PFSK-1 (cell line): ENCODE measurements around the gene TMEM190.

Experiments used
- FOXP2 ChIP-seq: optimal IDR thresholded peaks from 2 replicates; pipeline ENCODE3; 2011; ENCODE audit warnings: borderline replicate concordance, control low read depth, inconsistent platforms; ENCODE audit not compliant: insufficient read depth; ENCODE audit errors: extremely low read length, extremely low read depth
- POLR2AphosphoS5 ChIP-seq: IDR thresholded peaks from 2 replicates; pipeline ENCODE4 v1.6.1; 2012; ENCODE audit warnings: low read depth, mild to moderate bottlenecking, control low read depth, low read length, moderate library complexity
- SIN3A ChIP-seq: IDR thresholded peaks from 2 replicates; pipeline ENCODE4 v1.6.1; 2012; ENCODE audit warnings: mild to moderate bottlenecking, low read length, moderate library complexity, borderline replicate concordance; ENCODE audit not compliant: insufficient read depth
- TAF1 ChIP-seq: IDR thresholded peaks from 2 replicates; pipeline ENCODE4 v1.6.1; 2012; ENCODE audit warnings: low read length, control low read depth, borderline replicate concordance; ENCODE audit not compliant: insufficient read depth
- TF ChIP-seq, protein P1 (sequence below), 2 experiments: IDR thresholded peaks; 2 replicates each; pipeline versions ENCODE4 v1.6.1 to v1.8.0; 2011 to 2012; ENCODE audit warnings: low read depth in 2 of 2, low read length in 2 of 2, control low read depth in 1 of 2, inconsistent platforms in 1 of 2, mild to moderate bottlenecking in 1 of 2, moderate library complexity in 1 of 2; ENCODE audit not compliant: insufficient read depth in 1 of 2

Gene TMEM190

DNA sequence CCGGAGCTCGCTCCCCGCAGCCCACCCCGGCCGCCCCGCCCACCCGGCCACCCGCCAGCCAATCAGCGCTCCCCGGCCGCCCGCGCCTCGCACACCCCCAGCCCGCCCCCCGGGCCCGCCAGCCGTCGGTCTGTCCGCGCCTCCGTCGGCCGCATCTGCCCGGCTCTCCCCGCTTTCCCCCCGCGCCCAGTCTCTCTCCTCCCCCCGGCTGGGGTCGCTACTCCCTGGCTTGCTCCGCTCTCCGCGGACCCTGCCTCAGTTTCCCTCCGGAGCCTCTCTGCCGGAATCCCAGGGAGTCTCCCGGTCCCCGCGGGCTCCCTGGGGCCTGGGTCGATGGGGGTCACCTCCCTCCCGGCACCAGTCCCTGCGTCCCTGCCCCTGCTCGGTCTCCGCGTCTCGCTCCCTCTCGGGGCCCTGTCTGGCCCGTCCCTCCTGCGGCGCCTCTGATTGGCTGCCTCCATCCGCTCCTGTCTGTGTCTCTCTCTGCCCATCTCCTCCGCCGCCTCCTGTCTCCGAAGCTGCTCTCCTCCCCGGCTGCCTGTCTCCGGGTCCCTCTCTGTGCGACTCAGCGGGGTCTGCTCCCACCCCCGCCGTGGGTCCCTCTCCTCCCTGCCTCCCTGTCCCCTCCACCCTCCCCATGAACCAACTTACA is 6.8 kb upstream of the TMEM190 start:
- TF ChIP-seq, protein P1, sequence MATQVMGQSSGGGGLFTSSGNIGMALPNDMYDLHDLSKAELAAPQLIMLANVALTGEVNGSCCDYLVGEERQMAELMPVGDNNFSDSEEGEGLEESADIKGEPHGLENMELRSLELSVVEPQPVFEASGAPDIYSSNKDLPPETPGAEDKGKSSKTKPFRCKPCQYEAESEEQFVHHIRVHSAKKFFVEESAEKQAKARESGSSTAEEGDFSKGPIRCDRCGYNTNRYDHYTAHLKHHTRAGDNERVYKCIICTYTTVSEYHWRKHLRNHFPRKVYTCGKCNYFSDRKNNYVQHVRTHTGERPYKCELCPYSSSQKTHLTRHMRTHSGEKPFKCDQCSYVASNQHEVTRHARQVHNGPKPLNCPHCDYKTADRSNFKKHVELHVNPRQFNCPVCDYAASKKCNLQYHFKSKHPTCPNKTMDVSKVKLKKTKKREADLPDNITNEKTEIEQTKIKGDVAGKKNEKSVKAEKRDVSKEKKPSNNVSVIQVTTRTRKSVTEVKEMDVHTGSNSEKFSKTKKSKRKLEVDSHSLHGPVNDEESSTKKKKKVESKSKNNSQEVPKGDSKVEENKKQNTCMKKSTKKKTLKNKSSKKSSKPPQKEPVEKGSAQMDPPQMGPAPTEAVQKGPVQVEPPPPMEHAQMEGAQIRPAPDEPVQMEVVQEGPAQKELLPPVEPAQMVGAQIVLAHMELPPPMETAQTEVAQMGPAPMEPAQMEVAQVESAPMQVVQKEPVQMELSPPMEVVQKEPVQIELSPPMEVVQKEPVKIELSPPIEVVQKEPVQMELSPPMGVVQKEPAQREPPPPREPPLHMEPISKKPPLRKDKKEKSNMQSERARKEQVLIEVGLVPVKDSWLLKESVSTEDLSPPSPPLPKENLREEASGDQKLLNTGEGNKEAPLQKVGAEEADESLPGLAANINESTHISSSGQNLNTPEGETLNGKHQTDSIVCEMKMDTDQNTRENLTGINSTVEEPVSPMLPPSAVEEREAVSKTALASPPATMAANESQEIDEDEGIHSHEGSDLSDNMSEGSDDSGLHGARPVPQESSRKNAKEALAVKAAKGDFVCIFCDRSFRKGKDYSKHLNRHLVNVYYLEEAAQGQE (IDR thresholded peaks at IDR 0.05; ENCODE audit: insufficient read depth in 1 of 2, low read depth in 2 of 2, low read length in 2 of 2) = no peak
- TF ChIP-seq TAF1 = no peak
- no peak for TF ChIP-seq POLR2AphosphoS5
- TF ChIP-seq SIN3A = no peak
- no peak for TF ChIP-seq FOXP2

DNA sequence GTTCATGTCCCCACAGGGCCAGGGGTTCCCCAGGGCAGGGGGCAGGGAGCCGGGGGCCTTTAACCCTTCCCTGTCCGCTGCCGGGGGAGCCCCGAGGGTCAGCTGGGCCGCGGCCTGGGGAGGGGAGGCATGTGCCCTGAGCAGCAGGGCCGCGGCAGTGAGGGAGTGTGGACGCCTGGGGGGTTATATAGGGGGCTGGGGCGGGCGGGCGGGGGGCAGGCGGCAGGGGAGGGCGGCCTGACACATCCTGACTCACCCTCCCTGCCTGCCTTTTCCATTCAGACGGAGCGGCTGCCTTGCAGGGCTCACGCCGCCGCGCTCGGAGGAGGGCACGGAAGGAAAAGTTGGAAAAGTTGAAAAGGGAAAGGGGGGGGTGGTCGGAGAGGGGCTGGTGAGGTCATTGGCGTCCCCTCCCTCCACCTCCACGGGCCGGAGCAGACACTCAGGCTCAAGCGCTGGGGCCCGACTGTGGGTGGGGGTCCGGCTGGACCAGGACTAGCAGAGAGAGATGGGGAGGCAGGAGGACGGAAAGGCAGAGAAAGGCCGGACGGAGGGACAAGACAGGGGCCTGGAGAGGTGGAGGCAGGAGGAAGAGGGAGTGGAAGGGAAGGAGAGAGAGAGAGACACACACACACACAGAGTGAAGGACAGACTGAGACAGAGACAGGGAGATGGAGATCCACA is 6.2 kb upstream of the TMEM190 start, which contains the start of gene IL11:
Gene IL11, minus strand, starts transcription at position 159 of the 684 bp plus-strand sequence. Its CDS starts 153 bp downstream, at position 6.
- TF ChIP-seq SIN3A (no peak), POLR2AphosphoS5 (peak; percentile 39; the same call in 1 of the 2 replicates)

DNA sequence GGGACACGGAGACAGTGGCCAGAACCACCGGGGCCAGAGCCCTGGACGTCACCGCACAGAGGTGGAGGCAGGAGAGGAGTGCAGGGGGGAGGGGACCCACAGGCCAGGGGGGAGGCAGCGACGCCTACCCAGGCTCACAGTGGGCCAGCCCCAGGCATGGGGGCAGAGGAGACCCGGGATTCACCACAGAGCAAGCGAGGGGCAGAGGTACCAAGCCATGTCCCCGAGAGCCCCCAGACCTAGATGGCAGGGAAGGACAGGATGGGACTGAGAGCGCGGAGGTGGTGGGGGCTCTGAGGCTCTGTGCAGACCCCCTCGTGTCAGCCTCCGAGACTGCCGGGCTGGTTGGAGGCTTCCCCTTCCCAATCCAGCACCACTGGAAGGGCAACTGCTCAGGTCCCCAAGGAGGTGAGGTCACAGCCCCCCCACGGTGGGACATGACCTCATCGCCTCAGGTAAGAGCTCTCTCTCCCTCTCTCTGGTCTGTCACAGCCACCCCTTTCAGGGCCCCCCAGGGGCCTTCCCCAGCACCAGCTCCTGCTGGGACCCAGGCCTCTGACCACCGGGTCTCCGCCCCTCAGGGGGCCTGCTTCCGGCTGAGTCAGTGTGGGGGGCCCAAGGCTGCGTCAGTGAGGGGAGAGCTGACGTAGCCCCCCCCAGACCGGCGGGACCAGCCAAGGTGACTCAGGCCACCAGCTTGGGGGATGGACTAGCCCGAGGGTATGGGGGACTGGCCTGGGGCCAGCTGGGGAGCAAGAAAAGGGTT is 4.1 kb upstream of the TMEM190 start:
- TF ChIP-seq POLR2AphosphoS5 (no peak), TAF1 (no peak), SIN3A (no peak), FOXP2 (no peak)
- TF ChIP-seq, protein P1 (IDR thresholded peaks at IDR 0.05; ENCODE audit: insufficient read depth in 1 of 2, low read depth in 2 of 2, low read length in 2 of 2) = no peak

DNA sequence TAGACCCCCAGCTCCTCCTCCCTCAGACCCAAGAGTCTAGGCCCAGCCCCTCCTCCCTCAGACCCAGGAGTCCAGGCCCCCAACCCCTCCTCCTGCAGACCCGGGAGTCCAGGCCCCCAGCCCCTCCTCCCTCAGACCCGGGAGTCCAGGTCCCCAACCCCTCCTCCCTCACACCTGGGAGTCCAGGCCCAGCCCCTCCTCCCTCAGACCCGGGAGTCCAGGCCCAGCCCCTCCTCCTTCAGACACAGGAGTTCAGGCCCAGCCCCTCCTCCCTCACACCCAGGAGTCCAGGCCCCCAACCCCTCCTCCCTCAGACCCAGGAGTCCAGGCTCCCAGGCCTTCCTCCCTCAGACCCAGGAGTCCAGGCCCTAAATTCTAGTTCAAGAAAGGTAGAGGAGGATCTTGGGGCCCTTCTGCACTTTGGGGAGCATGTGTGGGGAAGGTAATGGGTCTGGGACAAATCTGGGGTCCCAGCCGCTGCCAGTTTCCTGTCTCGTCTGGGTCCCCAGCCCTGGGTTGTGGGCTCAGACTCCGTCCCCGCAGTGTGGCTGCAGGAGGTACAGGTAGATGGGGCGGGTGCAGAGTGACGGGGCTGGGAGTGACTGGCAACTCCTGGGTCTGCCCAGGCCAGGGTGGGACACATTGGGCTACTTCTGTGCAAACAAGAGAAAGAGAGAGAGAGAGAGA is 3.2 kb upstream of the TMEM190 start:
- no peak for TF ChIP-seq SIN3A
- TF ChIP-seq TAF1 = no peak
- no peak for TF ChIP-seq FOXP2
- TF ChIP-seq, protein P1 (IDR thresholded peaks at IDR 0.05; ENCODE audit: insufficient read depth in 1 of 2, low read depth in 2 of 2, low read length in 2 of 2) = no peak
- no peak for TF ChIP-seq POLR2AphosphoS5
